CD14-positive monocyte (primary cell): ENCODE measurements around the gene SSBP2. TPM values are rescaled to one million over a fixed set of nuclear protein-coding genes. Genes with fewer than 3 reads are reported as not detected.

Source experiments
- DNase-seq, 3 donors: peaks; one replicate each; pipeline ENCODE4 v3.0.0-alpha.2; 2011 to 2022
- H2AFZ ChIP-seq: 2 replicates; pipeline ENCODE4 v1.6.0; 2012; ENCODE audit warnings: mild to moderate bottlenecking, low read depth, low read length, inconsistent platforms; ENCODE audit not compliant: insufficient read depth, poor library complexity, severe bottlenecking
- H3K27ac ChIP-seq, 2 donors: 1 replicate in 1 of 2; 2 replicates in 1 of 2; pipeline ENCODE4 v1.5.1; 2012 to 2013; ENCODE audit warnings: low read length in 2 of 2, control low read depth in 1 of 2, inconsistent platforms in 1 of 2, low read depth in 1 of 2, mild to moderate bottlenecking in 1 of 2
- H3K27me3 ChIP-seq, 2 donors: one replicate each; pipeline versions ENCODE4 v1.6.0 to v1.6.1; 2011 to 2013; ENCODE audit warnings: low read length in 2 of 2; ENCODE audit not compliant: control insufficient read depth in 2 of 2, insufficient read depth in 2 of 2
- H3K36me3 ChIP-seq, 2 donors: replicated peaks in 1 of 2; 1 replicate in 1 of 2; 2 replicates in 1 of 2; pipeline versions ENCODE4 v1.5.1 to v1.6.1; 2012 to 2013; ENCODE audit warnings: low read length in 2 of 2, control low read depth in 1 of 2, inconsistent platforms in 1 of 2, mild to moderate bottlenecking in 1 of 2; ENCODE audit not compliant: insufficient read depth in 2 of 2, control insufficient read depth in 1 of 2
- H3K4me1 ChIP-seq, 2 donors: 1 replicate in 1 of 2; 2 replicates in 1 of 2; pipeline versions ENCODE4 v1.5.1 to v1.6.1; 2012 to 2013; ENCODE audit warnings: low read length in 2 of 2, control low read depth in 1 of 2, inconsistent platforms in 1 of 2, mild to moderate bottlenecking in 1 of 2, moderate library complexity in 1 of 2; ENCODE audit not compliant: insufficient read depth in 2 of 2, control insufficient read depth in 1 of 2
- H3K4me2 ChIP-seq: replicated peaks from 2 replicates; pipeline ENCODE3; 2012; ENCODE audit warnings: low read length, moderate library complexity, mild to moderate bottlenecking; ENCODE audit not compliant: poor library complexity, severe bottlenecking; ENCODE audit errors: extremely low read depth
- H3K4me3 ChIP-seq, 3 experiments: fragments of 200-600 bp in 1 of 3; sonication (generic) in 1 of 3; replicated peaks in 1 of 3; 1 replicate in 2 of 3; 2 replicates in 1 of 3; pipeline ENCODE4 v1.5.1; 2011 to 2013; ENCODE audit warnings: low read length in 3 of 3, mild to moderate bottlenecking in 3 of 3, control low read depth in 2 of 3, low read depth in 2 of 3, inconsistent platforms in 1 of 3, moderate library complexity in 1 of 3
- H3K79me2 ChIP-seq: 2 replicates; pipeline ENCODE4 v1.6.0; 2012; ENCODE audit warnings: mild to moderate bottlenecking, control low read depth, inconsistent platforms, low read length, moderate library complexity; ENCODE audit not compliant: insufficient read depth
- H3K9ac ChIP-seq: 2 replicates; pipeline ENCODE4 v1.6.0; 2017; ENCODE audit warnings: low read length, mild to moderate bottlenecking; ENCODE audit not compliant: insufficient read depth, poor library complexity, severe bottlenecking
- H3K9me3 ChIP-seq, 2 donors: replicated peaks in 1 of 2; 1 replicate in 1 of 2; 2 replicates in 1 of 2; pipeline versions ENCODE4 v1.5.1 to v1.6.1; 2012 to 2013; ENCODE audit warnings: low read length in 2 of 2, control low read depth in 1 of 2; ENCODE audit not compliant: control insufficient read depth in 1 of 2, insufficient read depth in 1 of 2
- H4K20me1 ChIP-seq: 2 replicates; pipeline ENCODE4 v1.6.0; 2012; ENCODE audit warnings: mild to moderate bottlenecking, low read length, control low read depth, moderate library complexity; ENCODE audit not compliant: insufficient read depth
- H3K27ac Mint-ChIP-seq, 7 donors: one replicate each; pipeline ENCODE4 v1.8.0; 2020; ENCODE audit warnings: mild to moderate bottlenecking in 7 of 7, mixed read lengths in 7 of 7, moderate library complexity in 6 of 7, inconsistent platforms in 2 of 7
- H3K27me3 Mint-ChIP-seq, 3 donors: one replicate each; pipeline ENCODE4 v1.8.0; 2021 to 2022; ENCODE audit warnings: low read depth in 3 of 3, mild to moderate bottlenecking in 3 of 3, mixed read lengths in 3 of 3, moderate library complexity in 3 of 3, inconsistent platforms in 1 of 3
- H3K36me3 Mint-ChIP-seq, 2 donors: one replicate each; pipeline ENCODE4 v1.8.0; 2020; ENCODE audit warnings: mixed read lengths in 2 of 2, inconsistent platforms in 1 of 2, mild to moderate bottlenecking in 1 of 2
- H3K4me1 Mint-ChIP-seq: one replicate; pipeline ENCODE4 v1.8.0; 2020; ENCODE audit warnings: mild to moderate bottlenecking, mixed read lengths
- H3K4me3 Mint-ChIP-seq, 2 donors: one replicate each; pipeline ENCODE4 v1.8.0; 2020; ENCODE audit warnings: mild to moderate bottlenecking in 2 of 2, mixed read lengths in 2 of 2, moderate library complexity in 1 of 2
- H3K9me3 Mint-ChIP-seq, 7 donors: one replicate each; pipeline ENCODE4 v1.8.0; 2020 to 2022; ENCODE audit warnings: mixed read lengths in 7 of 7, mild to moderate bottlenecking in 6 of 7, moderate library complexity in 6 of 7, inconsistent platforms in 2 of 7
- CTCF ChIP-seq: fragments of 200-600 bp; IDR thresholded peaks from one replicate; pipeline ENCODE4 v1.8.0; 2022; ENCODE audit warnings: antibody characterized with exemption, mild to moderate bottlenecking
- WGBS: methylation state at CpG from one replicate; pipeline ENCODE4 v1.1.5; 2013; ENCODE audit warnings: missing lambda C conversion rate; ENCODE audit not compliant: insufficient coverage; 5-methylcytosine and 5-hydroxymethylcytosine counted together
- intact Hi-C, 2 donors: fragments of 100-400 bp; cut with micrococcal nuclease; formaldehyde crosslinking; loops; one replicate each; pipeline versions ENCODE4 v1.15.0 to v1.15.1; 2023
- polyA plus RNA-seq, 3 donors: library from polyadenylated mRNA; depleted of rRNA in 1 of 3; unstranded in 2 of 3; stranded (reverse) in 1 of 3; fragments of 300-500 nt in 2 of 3; fragments of >200 nt in 1 of 3; fragmentation: Illumina TruSeq in 2 of 3; gene quantifications; 1 replicate in 2 of 3; 2 replicates in 1 of 3; pipeline ENCODE4 v1.2.3, GENCODE V29; 2012 to 2021

SSBP2 gene
- polyA plus RNA-seq, 3 donors, result 29.1 to 55.2 (median 53.4) TPM

GRCh38 chr5:81544351-81545018, 206.4 kb downstream of the SSBP2 start:
- peaks cover 6 to 17% (median 10%) of the 10 kb centered on the region in 7 donors for H3K9me3 Mint-ChIP-seq
- Histone ChIP-seq H3K4me1 (no peaks in the 10 kb centered on the region), H3K4me3 (no peak overlapping the region), H3K9ac (no peak overlapping the region), H3K36me3 (no peaks in the 10 kb centered on the region), H3K27ac (no peak overlapping the region), H3K27me3 (no peaks in the 10 kb centered on the region), H2AFZ (no peak overlapping the region), H3K4me2 (no peak overlapping the region), H3K9me3 (peaks cover 0 to 5% of the 10 kb centered on the region in 2 donors), H4K20me1 (no peaks in the 10 kb centered on the region), H3K79me2 (no peaks in the 10 kb centered on the region)
- no peak for DNase-seq
- intact Hi-C loops, result no loop called here
- peak overlapping the region in 2 of 7 donors; percentile 1 to 33 for H3K27ac Mint-ChIP-seq
- peaks cover 3 to 19% of the 10 kb centered on the region in 2 donors for H3K36me3 Mint-ChIP-seq
- peaks cover 2% of the 10 kb centered on the region for H3K4me1 Mint-ChIP-seq
- TF ChIP-seq CTCF, result no peak
- WGBS, result no CpG with 5 or more reads among the region's 1 CpG
- H3K27me3 Mint-ChIP-seq, result peaks cover 0 to 2% (median 0%) of the 10 kb centered on the region in 3 donors
- H3K4me3 Mint-ChIP-seq, result no peak overlapping the region

- Histone ChIP-seq H2AFZ (no peak overlapping the region), H3K79me2 (no peaks in the 10 kb centered on the region), H3K27ac (no peak overlapping the region), H3K36me3 (no peaks in the 10 kb centered on the region), H3K9me3 (peaks cover 0 to 5% of the 10 kb centered on the region in 2 donors), H3K4me2 (no peak overlapping the region), H4K20me1 (no peaks in the 10 kb centered on the region), H3K9ac (no peak overlapping the region), H3K4me1 (no peaks in the 10 kb centered on the region), H3K4me3 (no peak overlapping the region), H3K27me3 (no peaks in the 10 kb centered on the region)
- Mint-ChIP-seq H3K27me3 (no peaks in the 10 kb centered on the region), H3K36me3 (peaks cover 7 to 12% of the 10 kb centered on the region in 2 donors), H3K4me1 (peaks cover 2% of the 10 kb centered on the region), H3K27ac (no peak overlapping the region), H3K9me3 (peaks cover 6 to 17% (median 10%) of the 10 kb centered on the region in 7 donors), H3K4me3 (no peak overlapping the region)
- no CpG with 5 or more reads among the region's 1 CpG for WGBS
- no peak for TF ChIP-seq CTCF
- intact Hi-C loops, result no loop called here
- DNase-seq, result no peak
Measured at GRCh38 chr5:81542242-81542641, 208.7 kb downstream of the SSBP2 start.
